ENCODE results near the gene SLC6A19.

- TF ChIP-seq MEF2A (IDR thresholded peaks at IDR 0.05; ENCODE audit: borderline replicate concordance, low read depth) (no peak), IRF3 (IDR thresholded peaks at IDR 0.05; ENCODE audit: low read depth, low read length) (no peak), CTCF (IDR thresholded peaks at IDR 0.05) (no peak), POLR2AphosphoS5 (IDR thresholded peaks at IDR 0.05; ENCODE audit: low read depth, low read length) (no peak), TEAD4 (IDR thresholded peaks at IDR 0.05; ENCODE audit: borderline replicate concordance, insufficient read depth) (no peak), RCOR1 (IDR thresholded peaks at IDR 0.05; ENCODE audit: low read length) (no peak), SIN3A (IDR thresholded peaks at IDR 0.05; ENCODE audit: borderline replicate concordance, low read depth, low read length) (no peak)
Observed at GRCh38 chr5:1165864-1166263, 35.5 kb upstream of the SLC6A19 start.

Data from SK-N-SH (cell line).